Measurements from ENCODE around the gene STAT5B.
"Not testable (repeated sequence)": the region's sequence is repeated elsewhere in the genome, so short reads cannot be mapped to it uniquely, and the experiment has no call there.

Gene STAT5B

DNA sequence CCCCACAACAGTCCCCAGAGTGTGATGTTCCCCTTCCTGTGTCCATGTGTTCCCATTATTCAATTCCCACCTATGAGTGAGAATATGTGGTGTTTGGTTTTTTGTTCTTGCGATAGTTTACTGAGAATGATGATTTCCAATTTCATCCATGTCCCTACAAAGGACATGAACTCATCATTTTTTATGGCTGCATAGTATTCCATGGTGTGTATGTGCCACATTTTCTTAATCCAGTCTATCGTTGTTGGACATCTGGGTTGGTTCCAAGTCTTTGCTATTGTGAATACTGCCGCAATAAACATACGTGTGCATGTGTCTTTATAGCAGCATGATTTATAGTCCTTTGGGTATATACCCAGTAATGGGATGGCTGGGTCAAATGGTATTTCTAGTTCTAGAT lies 11.8 kb downstream of the STAT5B start:
- not testable (repeated sequence) for H3K4me3 ChIP-seq (ENCODE audit: extremely low read depth, insufficient read depth, low read length, poor library complexity, severe bottlenecking); H3K9me3 ChIP-seq (ENCODE audit: control insufficient read depth, low read length); H3K36me3 ChIP-seq (ENCODE audit: control insufficient read depth, insufficient read depth, low read length); H3K27ac ChIP-seq (ENCODE audit: low read depth, low read length, severe bottlenecking); H3K4me1 ChIP-seq (ENCODE audit: control insufficient read depth, insufficient read depth, low read length, poor library complexity, severe bottlenecking)
- no CpG with 5 or more reads among the region's 4 CpGs for WGBS, 2 experiments (ENCODE audit: insufficient coverage in 2 of 2)

GRCh38 chr17:42260318-42260717 lies 15.9 kb downstream of the STAT5B start:
- no CpG with 5 or more reads among the region's 6 CpGs for WGBS, 2 experiments (ENCODE audit: insufficient coverage in 2 of 2)
- Histone ChIP-seq H3K4me3 (ENCODE audit: extremely low read depth, insufficient read depth, low read length, poor library complexity, severe bottlenecking) (no peak overlapping the region), H3K4me1 (ENCODE audit: control insufficient read depth, insufficient read depth, low read length, poor library complexity, severe bottlenecking) (no peaks in the 10 kb centered on the region), H3K36me3 (ENCODE audit: control insufficient read depth, insufficient read depth, low read length) (no peaks in the 10 kb centered on the region), H3K27ac (ENCODE audit: low read depth, low read length, severe bottlenecking) (no peak overlapping the region), H3K9me3 (ENCODE audit: control insufficient read depth, low read length) (no peaks in the 10 kb centered on the region)

DNA sequence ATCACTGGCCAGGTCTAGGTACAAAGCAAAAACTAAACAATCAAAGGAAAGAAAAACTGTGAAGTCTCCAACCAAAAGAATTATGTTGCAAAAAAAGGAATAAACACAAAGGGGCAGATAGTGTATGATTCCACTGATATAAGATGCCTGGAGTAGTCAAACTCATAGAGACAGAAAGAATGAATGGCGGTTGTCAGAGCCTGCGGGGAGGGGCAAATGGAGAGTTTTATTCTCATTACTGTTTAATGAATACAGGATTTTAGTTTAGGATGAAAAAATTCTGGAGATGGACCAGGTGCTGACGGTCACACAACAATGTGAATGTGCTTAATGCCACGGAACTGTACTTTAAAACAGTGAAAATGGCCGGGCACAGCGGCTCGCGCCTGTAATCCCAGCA lies 20.7 kb downstream of the STAT5B start:
- Histone ChIP-seq H3K36me3 (ENCODE audit: control insufficient read depth, insufficient read depth, low read length) (no peaks in the 10 kb centered on the region), H3K4me1 (ENCODE audit: control insufficient read depth, insufficient read depth, low read length, poor library complexity, severe bottlenecking) (no peaks in the 10 kb centered on the region), H3K9me3 (ENCODE audit: control insufficient read depth, low read length) (no peaks in the 10 kb centered on the region), H3K27ac (ENCODE audit: low read depth, low read length, severe bottlenecking) (no peak overlapping the region), H3K4me3 (ENCODE audit: extremely low read depth, insufficient read depth, low read length, poor library complexity, severe bottlenecking) (no peak overlapping the region)
- 89 to 93% methylated on average over 8 of the region's 8 CpGs for WGBS, 2 experiments (ENCODE audit: insufficient coverage in 2 of 2)

GRCh38 chr17:42253578-42253977 lies 22.6 kb downstream of the STAT5B start:
- peaks cover 2% of the 10 kb centered on the region for H3K4me1 ChIP-seq (ENCODE audit: control insufficient read depth, insufficient read depth, low read length, poor library complexity, severe bottlenecking)
- H3K27ac ChIP-seq (ENCODE audit: low read depth, low read length, severe bottlenecking), result no peak overlapping the region
- 94 to 100% methylated on average over 3 of the region's 5 CpGs for WGBS, 2 experiments (ENCODE audit: insufficient coverage in 2 of 2)
- no peaks in the 10 kb centered on the region for H3K9me3 ChIP-seq (ENCODE audit: control insufficient read depth, low read length)
- no peaks in the 10 kb centered on the region for H3K36me3 ChIP-seq (ENCODE audit: control insufficient read depth, insufficient read depth, low read length)
- H3K4me3 ChIP-seq (ENCODE audit: extremely low read depth, insufficient read depth, low read length, poor library complexity, severe bottlenecking), result no peak overlapping the region

GRCh38 chr17:42252597-42253550 lies 23.3 kb downstream of the STAT5B start:
- Histone ChIP-seq H3K9me3 (ENCODE audit: control insufficient read depth, low read length) (no peaks in the 10 kb centered on the region), H3K27ac (ENCODE audit: low read depth, low read length, severe bottlenecking) (no peak overlapping the region), H3K4me3 (ENCODE audit: extremely low read depth, insufficient read depth, low read length, poor library complexity, severe bottlenecking) (no peak overlapping the region), H3K36me3 (ENCODE audit: control insufficient read depth, insufficient read depth, low read length) (peaks cover 1% of the 10 kb centered on the region), H3K4me1 (ENCODE audit: control insufficient read depth, insufficient read depth, low read length, poor library complexity, severe bottlenecking) (peaks cover 6% of the 10 kb centered on the region)
- whole genome bisulfite sequencing, 2 experiments (ENCODE audit: insufficient coverage in 2 of 2), result 94 to 100% methylated on average over 1 to 2 of the region's 4 CpGs

DNA sequence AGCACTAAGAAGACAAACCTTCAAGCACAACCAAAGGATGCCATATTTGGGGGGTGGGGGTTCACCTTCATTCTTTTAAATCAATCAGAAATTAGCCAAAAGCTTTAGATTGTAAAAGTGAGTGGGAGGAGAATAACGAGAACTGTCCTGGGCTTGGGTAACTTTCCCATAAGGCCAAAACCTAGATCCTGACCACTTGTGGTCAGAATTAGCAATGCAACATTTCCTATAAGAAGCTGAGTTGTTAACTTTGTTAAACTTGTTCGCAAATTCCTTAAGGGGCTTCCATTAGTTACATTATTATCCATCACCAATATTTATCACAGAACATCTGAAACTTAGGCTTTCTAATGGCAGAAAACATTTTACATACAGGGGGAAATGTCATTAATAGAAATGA lies 25.1 kb downstream of the STAT5B start:
- peaks cover 4% of the 10 kb centered on the region for H3K9me3 ChIP-seq (ENCODE audit: control insufficient read depth, low read length)
- WGBS, 2 experiments (ENCODE audit: insufficient coverage in 2 of 2), result 100% methylated on average over 1 of the region's 2 CpGs; no CpG with 5 or more reads in 1 of the 2 experiments
- no peak overlapping the region for H3K4me3 ChIP-seq (ENCODE audit: extremely low read depth, insufficient read depth, low read length, poor library complexity, severe bottlenecking)
- peaks cover 8% of the 10 kb centered on the region for H3K4me1 ChIP-seq (ENCODE audit: control insufficient read depth, insufficient read depth, low read length, poor library complexity, severe bottlenecking)
- no peak overlapping the region for H3K27ac ChIP-seq (ENCODE audit: low read depth, low read length, severe bottlenecking)
- H3K36me3 ChIP-seq (ENCODE audit: control insufficient read depth, insufficient read depth, low read length), result peaks cover 6% of the 10 kb centered on the region

GRCh38 chr17:42249681-42250446 lies 26.3 kb downstream of the STAT5B start:
- Histone ChIP-seq H3K27ac (ENCODE audit: low read depth, low read length, severe bottlenecking) (no peak overlapping the region), H3K36me3 (ENCODE audit: control insufficient read depth, insufficient read depth, low read length) (peaks cover 6% of the 10 kb centered on the region), H3K9me3 (ENCODE audit: control insufficient read depth, low read length) (peaks cover 4% of the 10 kb centered on the region), H3K4me1 (ENCODE audit: control insufficient read depth, insufficient read depth, low read length, poor library complexity, severe bottlenecking) (peaks cover 8% of the 10 kb centered on the region), H3K4me3 (ENCODE audit: extremely low read depth, insufficient read depth, low read length, poor library complexity, severe bottlenecking) (no peak overlapping the region)
- WGBS, 2 experiments (ENCODE audit: insufficient coverage in 2 of 2), result 94 to 99% methylated on average over 7 to 12 of the region's 14 CpGs

DNA sequence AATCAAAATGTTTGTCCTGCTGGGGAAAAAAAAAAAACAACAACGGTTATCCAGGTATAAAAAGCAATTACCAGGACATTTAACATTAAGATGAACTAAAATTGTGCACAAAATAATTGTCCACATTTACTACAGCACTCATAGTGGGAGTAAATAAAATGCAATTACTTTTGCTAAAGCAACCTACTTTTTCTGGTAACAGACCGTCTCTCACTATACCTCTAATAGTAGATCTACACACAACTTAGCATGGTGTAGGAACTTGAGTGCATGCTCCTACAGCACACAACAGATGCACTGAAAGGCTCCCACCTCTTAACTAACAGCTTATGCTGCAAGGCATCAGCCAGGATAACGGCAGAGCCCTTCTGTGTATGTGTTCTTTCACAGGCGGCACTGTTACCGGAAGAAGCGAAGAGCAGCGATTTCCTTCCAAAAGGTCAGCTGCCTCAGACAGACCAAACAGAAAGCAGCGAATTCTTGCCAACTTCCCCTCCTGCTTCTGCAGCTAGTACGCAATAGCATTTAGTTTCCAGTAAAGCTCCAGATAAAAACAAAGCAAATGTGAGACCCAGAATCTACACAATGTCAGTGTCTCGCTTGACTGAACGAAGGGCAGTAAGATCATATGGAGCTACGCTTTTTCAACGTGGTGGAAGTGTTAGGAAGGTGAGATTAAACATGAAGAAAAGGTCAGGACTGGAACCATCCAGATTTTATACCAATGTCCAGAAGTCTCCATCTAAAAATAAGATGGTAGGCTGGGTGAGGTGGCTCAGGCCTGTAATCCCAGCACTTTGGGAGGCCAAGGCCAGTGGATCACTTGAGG lies 27.6 kb downstream of the STAT5B start:
- WGBS, 2 experiments (ENCODE audit: insufficient coverage in 2 of 2), result 90% methylated on average over 8 to 12 of the region's 13 CpGs
- Histone ChIP-seq H3K4me3 (ENCODE audit: extremely low read depth, insufficient read depth, low read length, poor library complexity, severe bottlenecking) (no peak overlapping the region), H3K27ac (ENCODE audit: low read depth, low read length, severe bottlenecking) (peak overlapping the region; percentile 43), H3K4me1 (ENCODE audit: control insufficient read depth, insufficient read depth, low read length, poor library complexity, severe bottlenecking) (peaks cover 8% of the 10 kb centered on the region), H3K9me3 (ENCODE audit: control insufficient read depth, low read length) (peaks cover 4% of the 10 kb centered on the region), H3K36me3 (ENCODE audit: control insufficient read depth, insufficient read depth, low read length) (peaks cover 6% of the 10 kb centered on the region)

DNA sequence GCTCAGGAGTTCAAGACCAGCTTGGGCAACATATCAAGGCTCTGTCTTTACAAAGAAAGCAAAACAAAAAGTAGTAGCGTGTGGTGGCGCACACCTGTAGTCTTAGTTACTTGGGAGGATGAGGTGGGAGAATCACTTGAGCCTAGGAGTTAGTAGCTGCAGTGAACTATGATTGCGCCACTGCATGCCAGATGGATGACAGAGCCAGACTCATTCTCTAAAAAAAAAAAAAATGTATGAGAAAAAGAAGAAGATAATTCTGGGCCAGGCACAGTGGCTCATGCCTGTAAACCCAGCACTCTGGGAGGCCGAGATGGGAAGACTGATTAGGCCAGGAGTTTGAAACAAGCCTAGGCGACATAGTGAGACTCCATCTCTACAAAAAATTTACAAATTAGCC lies 28.5 kb downstream of the STAT5B start:
- WGBS, 2 experiments (ENCODE audit: insufficient coverage in 2 of 2), result 98 to 100% methylated on average over 3 of the region's 5 CpGs
- Histone ChIP-seq H3K4me1 (ENCODE audit: control insufficient read depth, insufficient read depth, low read length, poor library complexity, severe bottlenecking) (peaks cover 8% of the 10 kb centered on the region), H3K27ac (ENCODE audit: low read depth, low read length, severe bottlenecking) (no peak overlapping the region), H3K36me3 (ENCODE audit: control insufficient read depth, insufficient read depth, low read length) (peaks cover 6% of the 10 kb centered on the region), H3K4me3 (ENCODE audit: extremely low read depth, insufficient read depth, low read length, poor library complexity, severe bottlenecking) (no peak overlapping the region), H3K9me3 (ENCODE audit: control insufficient read depth, low read length) (peaks cover 4% of the 10 kb centered on the region)

DNA sequence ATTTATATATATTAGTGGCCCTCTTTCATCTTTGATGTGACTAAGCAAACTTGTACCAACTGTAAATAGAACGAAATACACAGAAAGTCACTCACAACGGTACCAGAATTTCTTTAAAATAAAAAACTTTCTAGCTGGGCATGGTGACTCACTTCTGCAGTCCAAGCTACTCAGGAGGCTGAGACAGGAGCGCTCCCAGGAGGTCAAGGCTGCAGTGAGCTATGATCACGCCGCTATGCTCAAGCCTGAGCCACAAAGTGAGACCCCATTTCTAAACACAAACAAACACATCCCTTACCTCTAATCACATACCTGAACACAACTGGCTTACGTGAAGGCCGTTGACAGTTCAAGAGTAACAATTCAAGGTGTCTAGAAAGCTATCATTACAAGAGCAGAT lies 29.7 kb downstream of the STAT5B start:
- Histone ChIP-seq H3K27ac (ENCODE audit: low read depth, low read length, severe bottlenecking) (no peak overlapping the region), H3K9me3 (ENCODE audit: control insufficient read depth, low read length) (peaks cover 4% of the 10 kb centered on the region), H3K4me1 (ENCODE audit: control insufficient read depth, insufficient read depth, low read length, poor library complexity, severe bottlenecking) (peaks cover 8% of the 10 kb centered on the region), H3K4me3 (ENCODE audit: extremely low read depth, insufficient read depth, low read length, poor library complexity, severe bottlenecking) (no peak overlapping the region), H3K36me3 (ENCODE audit: control insufficient read depth, insufficient read depth, low read length) (peaks cover 6% of the 10 kb centered on the region)
- WGBS, 2 experiments (ENCODE audit: insufficient coverage in 2 of 2), result 91 to 92% methylated on average over 5 of the region's 7 CpGs

All from mesodermal cell (in vitro differentiated cells).